ENCODE measurements around the gene KPNB1. TPM values are rescaled to one million over a fixed set of nuclear protein-coding genes. Genes with fewer than 3 reads are reported as not detected.

Gene KPNB1
- total RNA-seq, 2 donors from 2014 or later: 73.4 to 137 TPM

DNA sequence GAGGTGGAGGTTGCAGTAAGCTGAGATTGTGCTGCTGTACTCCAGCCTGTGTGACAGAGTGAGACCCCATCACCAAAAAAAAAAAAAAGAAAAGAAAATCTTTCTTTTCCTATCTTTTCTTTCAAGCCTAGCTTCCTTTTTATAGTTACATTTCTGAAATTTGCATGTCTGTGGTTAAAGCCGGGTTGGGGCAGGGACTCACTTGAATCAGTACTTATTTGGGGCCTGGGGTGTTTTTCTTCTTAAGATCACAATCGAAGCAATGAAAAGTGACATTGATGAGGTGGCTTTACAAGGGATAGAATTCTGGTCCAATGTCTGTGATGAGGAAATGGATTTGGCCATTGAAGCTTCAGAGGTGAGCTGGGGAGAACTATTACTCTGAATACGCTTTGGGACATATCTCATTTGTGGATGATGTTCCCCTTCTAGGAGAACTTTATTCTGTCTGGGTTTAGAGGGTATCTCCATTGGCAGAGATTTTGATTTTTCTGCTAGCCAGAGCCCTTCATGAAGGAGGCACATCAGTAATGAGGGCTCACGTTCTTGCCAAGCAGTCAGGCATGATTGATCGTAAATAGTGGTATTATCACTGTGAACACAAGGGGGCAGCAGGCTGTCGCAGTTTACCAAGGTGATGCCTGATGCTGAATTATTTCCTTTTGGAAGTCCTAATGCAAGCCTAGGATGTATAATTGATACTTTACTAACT lies 14.3 kb downstream of the KPNB1 start:
- no peak overlapping the region for H3K27ac ChIP-seq
- H3K4me3 ChIP-seq: no peak overlapping the region
- DNase-seq (peak; percentile 58 to 70 (median 64)), ATAC-seq (peak; percentile 79)
- peaks cover 5 to 59% of the 10 kb centered on the region in 2 donors for H3K36me3 ChIP-seq (replicated peaks in 1 of 2; ENCODE audit: insufficient read depth in 1 of 2, low read depth in 2 of 2)
- WGBS, 2 donors: 39 to 45% methylated on average over 5 to 6 of the region's 6 CpGs
- H3K27me3 ChIP-seq: no peaks in the 10 kb centered on the region
- no peaks in the 10 kb centered on the region for H3K9me3 ChIP-seq
- TF ChIP-seq POLR2A (IDR thresholded peaks at IDR 0.05): no peak
- TF ChIP-seq, protein P1, sequence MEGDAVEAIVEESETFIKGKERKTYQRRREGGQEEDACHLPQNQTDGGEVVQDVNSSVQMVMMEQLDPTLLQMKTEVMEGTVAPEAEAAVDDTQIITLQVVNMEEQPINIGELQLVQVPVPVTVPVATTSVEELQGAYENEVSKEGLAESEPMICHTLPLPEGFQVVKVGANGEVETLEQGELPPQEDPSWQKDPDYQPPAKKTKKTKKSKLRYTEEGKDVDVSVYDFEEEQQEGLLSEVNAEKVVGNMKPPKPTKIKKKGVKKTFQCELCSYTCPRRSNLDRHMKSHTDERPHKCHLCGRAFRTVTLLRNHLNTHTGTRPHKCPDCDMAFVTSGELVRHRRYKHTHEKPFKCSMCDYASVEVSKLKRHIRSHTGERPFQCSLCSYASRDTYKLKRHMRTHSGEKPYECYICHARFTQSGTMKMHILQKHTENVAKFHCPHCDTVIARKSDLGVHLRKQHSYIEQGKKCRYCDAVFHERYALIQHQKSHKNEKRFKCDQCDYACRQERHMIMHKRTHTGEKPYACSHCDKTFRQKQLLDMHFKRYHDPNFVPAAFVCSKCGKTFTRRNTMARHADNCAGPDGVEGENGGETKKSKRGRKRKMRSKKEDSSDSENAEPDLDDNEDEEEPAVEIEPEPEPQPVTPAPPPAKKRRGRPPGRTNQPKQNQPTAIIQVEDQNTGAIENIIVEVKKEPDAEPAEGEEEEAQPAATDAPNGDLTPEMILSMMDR (IDR thresholded peaks at IDR 0.05): peak; percentile 48 to 72 (median 65)
- intact Hi-C loops (cut with DNase I): no loop called here
- no peaks in the 10 kb centered on the region for H3K4me1 ChIP-seq

DNA sequence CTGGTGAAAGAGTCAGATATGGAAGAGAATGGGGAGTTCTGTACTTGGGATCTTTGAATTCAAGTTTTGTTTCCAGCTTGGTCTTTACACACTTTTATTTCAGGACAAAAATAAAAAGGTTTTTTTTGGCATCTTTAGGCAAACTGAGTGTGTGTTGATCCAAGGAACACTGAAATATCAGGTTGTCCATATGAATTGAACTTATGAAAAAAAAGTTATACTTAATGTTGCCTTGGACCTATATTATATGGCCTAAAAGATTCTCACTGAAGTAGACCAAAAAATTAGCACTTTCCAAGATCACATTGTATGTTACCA lies 14.9 kb downstream of the KPNB1 start:
- intact Hi-C loops (cut with DNase I): no loop called here
- no peak for TF ChIP-seq POLR2A (IDR thresholded peaks at IDR 0.05)
- TF ChIP-seq, protein P1 (IDR thresholded peaks at IDR 0.05): peak in 1 of 7 experiments; percentile 18
- Histone ChIP-seq H3K36me3 (replicated peaks in 1 of 2; ENCODE audit: insufficient read depth in 1 of 2, low read depth in 2 of 2) (peaks cover 5 to 61% of the 10 kb centered on the region in 2 donors), H3K4me3 (no peak overlapping the region), H3K27me3 (no peaks in the 10 kb centered on the region), H3K27ac (no peak overlapping the region), H3K9me3 (no peaks in the 10 kb centered on the region), H3K4me1 (no peaks in the 10 kb centered on the region)
- DNase-seq (no peak), ATAC-seq (no peak)

DNA sequence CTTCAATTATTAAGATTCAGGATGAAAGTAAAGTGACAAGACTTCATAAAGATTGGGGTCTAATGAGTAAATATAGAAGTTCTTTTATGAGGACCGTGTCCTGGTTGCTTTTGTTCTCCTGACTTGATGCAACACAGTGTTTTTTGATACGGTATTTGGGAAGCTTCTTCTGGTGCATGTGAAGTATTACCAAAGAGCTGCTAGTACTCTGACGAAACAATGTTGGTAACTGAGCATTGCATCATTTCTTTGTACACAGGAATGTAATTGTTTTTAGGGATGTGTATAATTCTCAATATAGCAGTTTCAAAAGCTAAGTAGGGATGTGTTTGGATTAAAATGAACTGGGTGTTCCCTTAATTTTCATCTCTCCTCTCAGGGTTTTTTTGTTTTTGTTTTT lies 15.9 kb downstream of the KPNB1 start:
- WGBS, 2 donors: 72 to 76% methylated on average over 3 of the region's 3 CpGs
- H3K27ac ChIP-seq: no peak overlapping the region
- ATAC-seq (no peak), DNase-seq (no peak)
- peaks cover 7 to 65% of the 10 kb centered on the region in 2 donors for H3K36me3 ChIP-seq (replicated peaks in 1 of 2; ENCODE audit: insufficient read depth in 1 of 2, low read depth in 2 of 2)
- no peak overlapping the region for H3K4me3 ChIP-seq
- no peaks in the 10 kb centered on the region for H3K4me1 ChIP-seq
- intact Hi-C loops (cut with DNase I): no loop called here
- TF ChIP-seq, protein P1 (IDR thresholded peaks at IDR 0.05): no peak
- TF ChIP-seq POLR2A (IDR thresholded peaks at IDR 0.05): no peak
- no peaks in the 10 kb centered on the region for H3K9me3 ChIP-seq
- H3K27me3 ChIP-seq: no peaks in the 10 kb centered on the region

DNA sequence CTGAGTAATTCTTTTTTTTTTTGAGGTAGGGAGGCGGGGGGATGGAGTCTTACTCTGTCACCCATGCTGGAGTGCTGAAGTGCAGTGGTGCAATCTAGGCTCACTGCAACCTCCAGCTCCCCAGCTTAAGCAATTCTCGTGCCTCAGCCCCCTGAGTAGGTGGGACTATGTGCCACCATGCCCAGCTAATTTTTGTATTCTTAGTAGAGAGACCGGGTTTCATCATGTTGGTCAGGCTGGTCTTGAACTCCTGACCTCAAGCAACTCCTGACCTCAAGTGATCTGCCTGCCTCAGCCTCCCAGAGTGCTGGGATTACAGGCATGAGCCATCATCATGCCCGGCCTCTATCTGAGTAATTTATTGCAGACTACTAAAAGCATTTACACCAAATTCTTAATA lies 19.4 kb downstream of the KPNB1 start:
- Histone ChIP-seq H3K27ac (no peak overlapping the region), H3K36me3 (replicated peaks in 1 of 2; ENCODE audit: insufficient read depth in 1 of 2, low read depth in 2 of 2) (peaks cover 11 to 66% of the 10 kb centered on the region in 2 donors), H3K4me1 (no peaks in the 10 kb centered on the region), H3K27me3 (no peaks in the 10 kb centered on the region), H3K9me3 (no peaks in the 10 kb centered on the region), H3K4me3 (no peak overlapping the region)
- intact Hi-C loops (cut with DNase I): no loop called here
- TF ChIP-seq, protein P1 (IDR thresholded peaks at IDR 0.05): no peak
- WGBS, 2 donors: 77 to 96% methylated on average over 4 of the region's 4 CpGs
- ATAC-seq: no peak
- no peak for DNase-seq

DNA sequence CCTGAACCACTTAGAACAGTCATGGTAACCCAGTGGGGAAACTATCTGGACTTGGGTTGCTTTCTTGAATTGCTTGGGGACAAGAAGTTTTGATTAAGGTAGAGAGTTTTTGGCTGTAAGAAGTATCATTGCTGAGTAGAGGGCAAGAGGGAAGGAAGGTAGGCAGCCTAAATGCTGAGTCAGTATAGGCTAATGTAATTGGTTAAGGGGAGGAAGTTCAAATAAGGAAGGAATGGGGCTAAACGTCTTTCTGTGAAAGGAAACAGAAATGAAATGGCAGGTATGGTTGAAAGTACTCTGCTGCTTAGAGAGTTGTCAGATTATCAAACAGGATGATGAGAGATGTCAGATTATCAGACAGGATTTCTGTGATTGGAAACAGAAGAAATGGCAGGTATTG lies 20.3 kb downstream of the KPNB1 start:
- Histone ChIP-seq H3K36me3 (replicated peaks in 1 of 2; ENCODE audit: insufficient read depth in 1 of 2, low read depth in 2 of 2) (peaks cover 11 to 68% of the 10 kb centered on the region in 2 donors), H3K9me3 (no peaks in the 10 kb centered on the region), H3K4me3 (no peak overlapping the region), H3K27me3 (no peaks in the 10 kb centered on the region), H3K4me1 (no peaks in the 10 kb centered on the region), H3K27ac (no peak overlapping the region)
- no peak for DNase-seq
- TF ChIP-seq, protein P1 (IDR thresholded peaks at IDR 0.05): no peak
- no peak for TF ChIP-seq POLR2A (IDR thresholded peaks at IDR 0.05)
- intact Hi-C loops (cut with DNase I): no loop called here
- 16 to 25% methylated on average over 1 of the region's 1 CpG for WGBS, 2 donors
- ATAC-seq: no peak
